Lower leg skin (tissue), 4 donors: ENCODE results near the gene STOX1. TPM values are rescaled to one million over a fixed set of nuclear protein-coding genes. Genes with fewer than 3 reads are reported as not detected.
"Not testable (repeated sequence)": the region's sequence is repeated elsewhere in the genome, so short reads cannot be mapped to it uniquely, and the experiment has no call there.

Experiments used
- DNase-seq, 2 donors: peaks; one replicate each; pipeline ENCODE4 v3.0.0-alpha.2; 2019; ENCODE audit warnings: low spot score in 2 of 2
- H3K4me3 ChIP-seq: fragments of 200-600 bp; sonication (generic); 2 replicates; pipeline ENCODE4 v1.5.1; 2017; ENCODE audit warnings: mild to moderate bottlenecking, low read depth; ENCODE audit not compliant: poor library complexity, severe bottlenecking
- POLR2A ChIP-seq, 2 donors: fragments of 450-650 bp; IDR thresholded peaks; one replicate each; pipeline ENCODE4 v1.6.1; 2016 to 2017; ENCODE audit warnings: antibody characterized with exemption in 2 of 2, mild to moderate bottlenecking in 1 of 2, moderate library complexity in 1 of 2
- WGBS, 2 donors: methylation state at CpG; one replicate each; pipeline ENCODE4 v1.1.5; 2018; 5-methylcytosine and 5-hydroxymethylcytosine counted together
- intact Hi-C: fragments of 100-400 bp; cut with DNase I; formaldehyde crosslinking; loops from one replicate; pipeline ENCODE4 v1.15.0; 2023; ENCODE audit warnings: low total_unique reads
- total RNA-seq, 4 donors: library from RNA; depleted of rRNA; stranded (reverse); fragments of >200 nt; gene quantifications; one replicate each; pipeline ENCODE4 v1.1.0, GENCODE V29; 2016
- TF ChIP-seq, protein P1 (sequence below), 3 donors: fragments of 450-650 bp; IDR thresholded peaks; one replicate each; pipeline ENCODE4 v1.5.1; 2016; ENCODE audit warnings: antibody characterized with exemption in 3 of 3, mild to moderate bottlenecking in 3 of 3, moderate library complexity in 2 of 3

STOX1 gene
- total RNA-seq, 4 donors from 2014 or later: 1.5 to 2.6 (median 1.9) TPM

DNA sequence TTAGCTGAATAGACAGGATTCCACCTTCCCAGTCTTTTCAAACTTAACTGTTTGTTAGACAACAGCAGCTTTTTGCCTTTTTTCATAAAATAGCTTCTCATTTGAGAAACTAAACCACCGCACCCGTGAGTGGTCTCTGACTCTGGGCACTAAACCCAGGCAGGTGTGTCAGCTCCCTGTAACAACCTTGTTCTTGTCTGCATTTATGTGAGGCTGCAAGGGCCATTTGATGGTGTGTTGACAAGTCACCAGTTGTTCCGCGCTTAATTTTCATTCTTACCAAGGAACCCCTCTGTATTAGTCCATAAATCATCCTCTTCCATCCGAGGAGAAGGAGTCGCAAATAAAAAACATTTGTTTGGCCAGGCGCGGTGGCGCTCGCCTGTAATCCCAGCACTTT, 1.5 kb downstream of the STOX1 start:
- no peak overlapping the region for H3K4me3 ChIP-seq
- no peak for TF ChIP-seq POLR2A (IDR thresholded peaks at IDR 0.05)
- TF ChIP-seq, protein P1, sequence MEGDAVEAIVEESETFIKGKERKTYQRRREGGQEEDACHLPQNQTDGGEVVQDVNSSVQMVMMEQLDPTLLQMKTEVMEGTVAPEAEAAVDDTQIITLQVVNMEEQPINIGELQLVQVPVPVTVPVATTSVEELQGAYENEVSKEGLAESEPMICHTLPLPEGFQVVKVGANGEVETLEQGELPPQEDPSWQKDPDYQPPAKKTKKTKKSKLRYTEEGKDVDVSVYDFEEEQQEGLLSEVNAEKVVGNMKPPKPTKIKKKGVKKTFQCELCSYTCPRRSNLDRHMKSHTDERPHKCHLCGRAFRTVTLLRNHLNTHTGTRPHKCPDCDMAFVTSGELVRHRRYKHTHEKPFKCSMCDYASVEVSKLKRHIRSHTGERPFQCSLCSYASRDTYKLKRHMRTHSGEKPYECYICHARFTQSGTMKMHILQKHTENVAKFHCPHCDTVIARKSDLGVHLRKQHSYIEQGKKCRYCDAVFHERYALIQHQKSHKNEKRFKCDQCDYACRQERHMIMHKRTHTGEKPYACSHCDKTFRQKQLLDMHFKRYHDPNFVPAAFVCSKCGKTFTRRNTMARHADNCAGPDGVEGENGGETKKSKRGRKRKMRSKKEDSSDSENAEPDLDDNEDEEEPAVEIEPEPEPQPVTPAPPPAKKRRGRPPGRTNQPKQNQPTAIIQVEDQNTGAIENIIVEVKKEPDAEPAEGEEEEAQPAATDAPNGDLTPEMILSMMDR (IDR thresholded peaks at IDR 0.05): no peak
- 79 to 80% methylated on average over 10 of the region's 10 CpGs for WGBS, 2 donors
- intact Hi-C loops: no loop called here
- no peak for DNase-seq

DNA sequence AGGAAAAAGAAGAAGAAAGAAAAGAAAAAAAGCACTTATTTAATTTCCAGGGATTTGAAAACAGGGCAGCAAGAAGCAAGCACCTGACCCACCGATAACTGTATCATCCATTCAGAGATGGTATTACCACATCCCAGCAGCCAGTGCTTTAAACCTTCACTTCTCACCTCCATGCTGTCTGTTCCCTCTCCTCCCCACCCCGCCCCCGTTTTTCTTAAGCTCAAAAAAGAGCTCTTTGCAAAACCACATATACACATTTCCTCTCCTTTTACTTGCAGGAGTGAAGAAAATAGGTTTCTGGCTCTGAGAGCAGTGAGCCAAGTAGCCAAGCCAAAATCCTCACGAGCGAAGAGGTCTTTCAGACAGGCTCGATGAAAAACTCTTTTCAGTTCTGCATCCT, 2.2 kb downstream of the STOX1 start:
- DNase-seq: no peak
- H3K4me3 ChIP-seq: no peak overlapping the region
- TF ChIP-seq POLR2A (IDR thresholded peaks at IDR 0.05): no peak
- TF ChIP-seq, protein P1 (IDR thresholded peaks at IDR 0.05): no peak
- intact Hi-C loops: no loop called here
- 48 to 59% methylated on average over 6 of the region's 6 CpGs for WGBS, 2 donors

DNA sequence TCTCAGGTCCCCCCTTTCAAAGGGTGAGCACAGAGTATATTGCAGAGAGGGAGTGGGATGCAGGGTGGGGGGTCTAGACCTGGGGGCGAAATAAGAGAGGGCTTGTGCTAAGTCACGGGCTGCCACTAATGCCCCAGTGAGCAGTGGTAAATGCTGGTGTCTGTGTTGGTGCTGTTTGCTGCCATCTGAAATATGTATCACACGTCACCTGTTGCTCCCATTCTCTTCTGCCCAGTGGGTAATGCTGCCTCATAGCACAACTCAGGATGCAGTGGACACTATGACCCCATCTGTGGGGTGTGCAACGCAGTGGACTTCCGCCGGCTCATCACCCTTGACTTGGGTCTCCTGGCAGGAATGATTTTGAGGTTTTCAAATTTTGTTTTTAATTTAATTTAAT, 2.6 kb downstream of the STOX1 start:
- DNase-seq: no peak
- intact Hi-C loops: no loop called here
- WGBS, 2 donors: 84 to 86% methylated on average over 6 of the region's 6 CpGs
- H3K4me3 ChIP-seq: no peak overlapping the region
- TF ChIP-seq POLR2A (IDR thresholded peaks at IDR 0.05): no peak
- TF ChIP-seq, protein P1 (IDR thresholded peaks at IDR 0.05): no peak

DNA sequence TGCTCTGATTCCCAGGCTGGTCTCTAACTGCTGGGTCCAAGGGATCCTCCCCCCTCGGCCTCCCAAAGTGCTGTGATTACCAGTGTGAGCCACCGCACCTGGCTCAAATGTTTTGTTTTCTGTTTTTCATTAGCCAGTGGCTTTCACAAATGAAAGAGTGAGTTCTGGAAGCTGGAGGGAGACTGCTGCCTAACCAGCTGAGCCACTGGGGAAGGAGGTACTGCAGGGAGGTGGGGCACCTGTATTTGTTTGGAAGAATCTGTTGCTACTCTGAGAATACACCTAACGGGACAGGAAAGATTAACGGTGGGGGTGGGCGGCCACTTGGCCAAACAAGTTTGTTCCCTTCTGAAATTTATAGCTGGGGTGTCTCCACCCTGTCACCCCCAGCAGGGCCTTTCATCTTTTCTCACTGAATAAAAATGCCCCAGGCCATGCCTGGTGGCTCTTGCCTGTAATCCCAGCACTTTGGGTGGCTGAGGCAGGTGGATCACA, 4.7 kb downstream of the STOX1 start:
- intact Hi-C loops: no loop called here
- TF ChIP-seq POLR2A (IDR thresholded peaks at IDR 0.05): no peak
- TF ChIP-seq, protein P1 (IDR thresholded peaks at IDR 0.05): no peak
- no peak for DNase-seq
- H3K4me3 ChIP-seq: no peak overlapping the region
- WGBS, 2 donors: 59 to 71% methylated on average over 5 of the region's 5 CpGs

DNA sequence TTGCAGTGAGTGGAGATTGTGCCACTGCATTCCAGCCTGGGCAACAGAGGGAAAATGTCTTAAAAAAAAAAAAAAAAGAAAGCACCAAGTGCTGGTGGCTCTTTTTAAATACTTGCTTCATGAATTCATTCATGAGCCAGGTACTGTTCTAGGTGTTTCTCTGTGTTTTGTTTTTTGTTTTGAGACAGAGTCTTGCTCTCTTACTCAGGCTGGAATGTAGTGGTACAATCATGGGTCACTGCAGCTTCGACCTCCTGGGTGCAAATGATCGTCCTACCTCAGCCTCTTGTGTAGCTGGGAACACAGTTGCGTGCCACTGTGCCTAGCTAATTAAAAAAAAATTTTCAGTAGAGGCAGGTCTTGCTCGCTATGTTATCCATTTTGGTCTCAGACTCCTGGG, 5.3 kb downstream of the STOX1 start:
- DNase-seq: no peak
- 88 to 92% methylated on average over 4 of the region's 4 CpGs for WGBS, 2 donors
- H3K4me3 ChIP-seq: no peak overlapping the region
- intact Hi-C loops: no loop called here
- TF ChIP-seq, protein P1 (IDR thresholded peaks at IDR 0.05): no peak
- TF ChIP-seq POLR2A (IDR thresholded peaks at IDR 0.05): no peak

DNA sequence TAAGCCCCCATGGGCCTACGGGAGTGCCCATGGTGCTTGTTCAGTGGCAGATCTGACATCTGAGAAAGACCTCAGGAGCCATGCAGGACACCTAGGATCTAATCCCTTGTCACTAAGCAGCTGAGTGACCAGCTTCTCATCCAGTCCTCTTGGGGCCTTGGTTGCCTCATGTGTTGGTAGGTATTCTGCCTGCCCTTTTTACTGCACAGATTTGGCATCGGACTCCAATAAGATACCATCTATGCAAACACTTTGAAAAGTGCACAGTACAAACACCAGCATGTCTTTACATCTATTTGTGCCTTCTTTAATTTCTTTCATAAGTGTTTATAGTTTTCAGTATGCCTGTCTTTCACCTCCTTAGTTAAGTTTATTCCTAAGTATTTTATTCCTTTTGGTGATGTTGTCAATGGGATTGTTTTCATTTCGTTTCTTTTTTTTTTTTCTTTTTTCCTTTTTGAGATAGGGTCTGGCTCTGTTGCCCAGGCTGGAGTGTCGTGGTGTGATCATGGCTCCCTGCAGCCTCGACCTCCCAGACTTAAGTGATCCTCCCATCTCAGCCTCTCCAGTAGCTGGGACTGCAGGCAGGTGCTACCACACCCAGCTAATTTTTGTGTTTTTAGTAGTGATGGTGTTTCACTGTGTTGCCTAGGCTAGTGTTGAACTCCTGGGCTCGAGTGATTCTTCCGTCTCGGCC, 10.4 kb downstream of the STOX1 start:
- intact Hi-C loops: no loop called here
- TF ChIP-seq POLR2A (IDR thresholded peaks at IDR 0.05): no peak
- TF ChIP-seq, protein P1 (IDR thresholded peaks at IDR 0.05): no peak
- WGBS, 2 donors: 85 to 87% methylated on average over 8 of the region's 8 CpGs
- DNase-seq: no peak
- no peak overlapping the region for H3K4me3 ChIP-seq

DNA sequence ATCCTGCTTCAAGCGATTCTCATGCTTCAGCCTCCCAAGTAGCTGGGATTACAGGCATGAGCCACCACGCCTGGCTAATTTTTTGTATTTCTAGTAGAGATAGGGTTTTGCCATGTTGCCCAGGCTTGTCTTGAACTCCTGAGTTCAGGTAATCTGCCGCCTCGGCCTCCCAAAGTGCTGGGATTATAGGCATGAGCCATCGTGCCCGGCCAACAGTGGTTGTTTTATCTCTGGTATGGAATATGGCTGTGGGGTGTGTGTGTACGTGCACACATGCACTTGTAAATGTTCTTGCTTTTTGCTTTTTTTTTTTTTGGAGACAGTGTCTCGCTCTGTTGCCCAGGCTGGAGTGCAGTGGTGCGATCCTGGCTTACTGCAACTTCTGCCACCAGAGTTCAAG, 13.3 kb downstream of the STOX1 start:
- H3K4me3 ChIP-seq, DNase-seq, intact Hi-C loops: not testable (repeated sequence)
- 92% methylated on average over 9 of the region's 9 CpGs for WGBS, 2 donors
